Measurements from ENCODE around the gene OTOL1.

- TF ChIP-seq CTCF (IDR thresholded peaks at IDR 0.05) (no peak), POLR2A (IDR thresholded peaks at IDR 0.05) (no peak), POLR2AphosphoS5 (IDR thresholded peaks at IDR 0.05; ENCODE audit: insufficient read depth in 1 of 2, low read depth in 1 of 2) (no peak)
These were observed 52.7 kb downstream of the OTOL1 start for GRCh38 chr3:161549261-161549660.
